GM23248 (cell line): ENCODE data around the gene ACACB.

Experiments
- EZH2 ChIP-seq: fragments of 200-600 bp; sonication (generic); IDR thresholded peaks from 2 replicates; pipeline ENCODE4 v1.6.1; 2018; ENCODE audit warnings: antibody characterized with exemption, mild to moderate bottlenecking; ENCODE audit not compliant: insufficient read depth, poor library complexity, severe bottlenecking
- EZH2phosphoT487 ChIP-seq: fragments of 200-600 bp; sonication (generic); IDR thresholded peaks from 2 replicates; pipeline ENCODE4 v1.6.1; 2018; ENCODE audit warnings: antibody characterized with exemption, moderate library complexity, mild to moderate bottlenecking, low read depth; ENCODE audit not compliant: insufficient read depth

- no peak for TF ChIP-seq EZH2
- no peak for TF ChIP-seq EZH2phosphoT487
Measured at GRCh38 chr12:109241936-109242335, 125.5 kb downstream of the ACACB start.
